Stimulated activated CD4-positive, alpha-beta T cell treated with anti-CD3 and anti-CD28 coated beads, Interleukin-1b, Interleukin-23, amount 100 ng/mL, for 48 hours (primary cell): ENCODE results near the gene DACH1.
"Not testable (repeated sequence)": the region's sequence is repeated elsewhere in the genome, so short reads cannot be mapped to it uniquely, and the experiment has no call there.

Experiments
- DNase-seq: peaks from one replicate; pipeline ENCODE4 v3.0.0-alpha.2; 2020

Gene DACH1

DNA sequence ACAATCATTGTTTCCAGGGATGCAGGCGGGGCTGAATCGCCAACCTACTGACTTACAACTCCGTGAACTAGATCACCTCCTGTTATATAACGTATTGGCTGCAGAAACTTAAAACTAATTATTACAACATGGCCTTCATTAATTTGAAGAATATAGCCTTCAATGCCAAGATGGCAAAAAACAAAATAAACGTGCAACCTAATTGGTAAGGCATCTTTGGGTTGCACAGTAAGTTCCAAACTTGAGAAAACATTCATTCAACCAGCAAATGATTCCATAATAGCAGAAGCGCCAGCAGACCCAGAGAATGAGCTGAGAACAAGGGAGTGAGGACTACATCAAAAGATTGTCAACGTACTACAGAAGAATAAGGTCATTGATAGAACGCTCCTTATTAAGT, 39.8 kb downstream of the DACH1 start:
- DNase-seq, result no peak

DNA sequence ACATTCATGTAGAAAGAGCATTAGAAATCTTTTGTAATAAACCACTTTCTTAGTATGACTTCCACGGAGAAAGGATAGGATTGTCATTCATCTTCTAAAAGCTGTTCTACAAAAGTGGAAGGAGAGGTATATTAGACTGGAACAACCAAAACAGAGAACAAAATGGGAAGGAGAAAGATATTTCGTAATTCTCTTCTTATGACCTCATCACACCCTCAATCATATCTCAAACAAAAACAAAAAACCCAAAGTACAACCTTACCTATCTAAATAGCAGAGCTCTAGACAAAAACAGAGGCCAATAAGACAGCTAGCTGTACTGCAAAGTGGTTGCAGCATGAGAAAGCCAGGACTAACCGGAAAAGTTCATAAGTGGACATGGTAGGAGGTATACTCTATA, 46.3 kb downstream of the DACH1 start:
- DNase-seq, result no peak

DNA sequence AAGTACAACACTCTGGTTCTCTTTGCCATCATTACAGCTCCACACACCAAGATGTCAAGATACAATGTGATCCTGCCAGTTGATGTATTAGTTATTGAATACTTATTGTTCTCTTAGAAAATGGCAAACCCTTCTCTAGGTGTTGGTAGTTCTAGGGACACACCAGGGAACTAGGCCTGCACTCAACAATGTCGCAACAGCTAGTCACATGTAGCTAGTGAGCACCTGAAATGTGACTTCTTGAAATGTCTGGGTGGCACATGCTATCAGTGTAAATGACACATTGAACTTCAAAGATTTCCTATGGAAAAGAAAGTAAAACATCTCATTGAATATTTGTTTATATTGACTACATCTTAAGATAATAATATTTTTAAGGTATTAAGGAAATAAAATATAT, 49.7 kb downstream of the DACH1 start:
- DNase-seq, result no peak

DNA sequence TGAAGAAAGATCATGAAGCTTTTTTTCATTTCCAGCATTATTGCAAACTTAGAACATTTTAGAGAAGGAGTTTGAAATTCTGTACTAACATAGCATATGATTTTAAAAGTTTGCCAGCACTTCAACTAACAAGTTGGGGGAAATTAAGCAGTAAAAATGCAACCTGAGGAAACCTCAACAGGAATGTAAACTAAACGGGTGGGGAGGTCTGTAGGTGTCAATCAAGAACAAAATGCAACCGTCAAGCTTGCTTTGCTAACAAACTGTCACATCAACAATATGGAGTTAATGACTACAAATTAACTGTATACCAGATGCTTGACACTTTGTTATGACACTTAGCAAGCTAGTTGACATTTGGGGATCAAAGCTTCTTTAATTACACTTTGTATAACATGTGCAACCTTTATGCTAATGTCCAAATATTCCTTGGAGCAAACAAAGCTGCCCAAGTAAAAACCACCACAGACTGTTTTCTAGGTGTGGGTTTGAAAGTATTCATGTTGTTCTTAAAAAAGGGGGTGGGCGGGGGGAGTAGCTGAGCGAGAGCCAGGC, 52.1 kb downstream of the DACH1 start:
- no peak for DNase-seq

DNA sequence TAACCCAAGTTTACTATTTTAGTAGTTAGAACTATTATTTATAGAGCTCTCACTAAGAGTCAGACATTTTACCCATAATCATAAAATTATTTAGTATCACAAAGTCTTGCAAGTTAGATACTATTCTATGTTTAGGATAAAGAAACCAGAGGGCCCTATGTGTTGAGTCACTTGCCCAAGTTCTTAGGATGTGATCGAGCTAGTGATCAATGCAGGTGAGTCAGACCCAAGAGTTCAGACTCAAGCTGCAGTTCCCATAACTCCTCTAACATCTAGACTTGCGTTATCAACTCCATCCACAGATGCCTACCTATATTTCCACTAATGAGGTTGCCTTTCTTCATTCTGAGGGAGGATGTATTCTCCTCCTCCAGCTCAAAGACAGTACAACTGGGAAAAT, 53.8 kb downstream of the DACH1 start:
- no peak for DNase-seq

DNA sequence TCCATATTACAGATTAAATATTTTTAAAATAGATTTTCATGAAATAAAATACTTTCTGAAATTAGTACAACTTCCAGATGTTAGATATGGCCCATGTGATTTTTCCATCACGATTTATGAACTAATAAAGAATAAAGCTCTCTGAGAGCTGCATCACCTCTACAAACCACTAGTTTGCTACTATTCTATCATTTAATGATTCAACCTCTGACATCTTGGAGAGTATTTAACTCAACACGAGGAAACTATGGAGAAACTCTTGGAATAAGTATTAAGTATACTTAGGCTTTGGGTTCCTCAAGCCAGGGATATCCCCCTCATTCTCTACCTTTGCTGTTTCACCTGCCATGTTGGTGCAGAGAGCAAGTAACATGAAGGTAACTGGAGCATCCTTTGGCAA, 55.7 kb downstream of the DACH1 start:
- no peak for DNase-seq

DNA sequence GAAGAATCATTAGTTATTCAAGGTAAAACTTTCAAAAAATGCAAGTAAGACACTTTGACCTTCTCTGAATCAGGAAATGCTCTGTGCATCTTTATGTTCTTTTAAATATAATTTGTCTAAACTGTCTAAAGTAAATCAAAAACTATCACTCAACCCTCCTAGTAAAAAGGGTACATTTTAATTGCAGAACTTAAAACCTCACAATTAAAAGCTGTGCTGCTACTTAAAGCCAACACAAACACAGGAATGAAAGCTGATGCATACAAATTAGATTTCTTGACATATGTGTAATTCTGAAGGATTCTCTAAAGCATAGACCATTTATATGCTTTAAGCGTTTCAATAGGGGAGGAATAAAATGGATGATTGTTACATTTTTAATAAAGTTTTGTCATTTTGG, 58.3 kb downstream of the DACH1 start:
- no peak for DNase-seq

DNA sequence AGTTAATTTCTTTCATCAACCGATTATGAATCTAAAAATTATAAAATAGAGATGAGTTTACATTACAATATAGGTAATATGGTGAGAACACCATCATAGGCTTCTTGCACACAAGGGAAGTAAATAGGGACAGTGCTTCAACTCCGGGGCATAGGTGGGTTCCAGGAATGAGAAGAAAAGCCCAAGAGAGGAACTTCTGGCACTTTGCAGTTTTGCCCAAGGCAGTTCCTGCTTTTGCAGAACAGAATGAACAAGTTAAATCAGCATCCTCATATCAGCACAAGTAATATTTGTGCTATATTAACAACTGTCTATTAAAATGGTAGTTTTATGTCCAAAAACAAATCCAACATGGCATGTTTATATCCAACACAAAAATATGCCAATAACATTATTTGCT, 60.1 kb downstream of the DACH1 start:
- no peak for DNase-seq

DNA sequence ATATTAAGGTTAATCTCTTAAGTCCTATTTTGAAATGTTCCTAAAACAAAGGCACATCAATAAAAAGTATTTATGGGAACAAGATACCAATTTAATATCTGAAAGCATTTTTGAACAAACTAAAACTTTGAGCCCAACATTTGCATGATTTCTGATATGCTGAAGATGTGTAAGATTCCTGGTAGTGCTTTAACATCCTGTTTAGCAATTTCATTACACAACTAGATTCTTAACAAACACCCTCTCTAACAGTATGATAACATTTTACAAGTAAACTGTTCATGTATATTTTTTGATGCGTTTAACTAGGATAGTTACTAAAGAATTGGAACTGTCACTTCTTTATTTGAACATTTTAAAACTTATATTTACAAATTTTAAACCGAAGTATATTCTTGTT, 63.9 kb downstream of the DACH1 start:
- DNase-seq, result no peak

DNA sequence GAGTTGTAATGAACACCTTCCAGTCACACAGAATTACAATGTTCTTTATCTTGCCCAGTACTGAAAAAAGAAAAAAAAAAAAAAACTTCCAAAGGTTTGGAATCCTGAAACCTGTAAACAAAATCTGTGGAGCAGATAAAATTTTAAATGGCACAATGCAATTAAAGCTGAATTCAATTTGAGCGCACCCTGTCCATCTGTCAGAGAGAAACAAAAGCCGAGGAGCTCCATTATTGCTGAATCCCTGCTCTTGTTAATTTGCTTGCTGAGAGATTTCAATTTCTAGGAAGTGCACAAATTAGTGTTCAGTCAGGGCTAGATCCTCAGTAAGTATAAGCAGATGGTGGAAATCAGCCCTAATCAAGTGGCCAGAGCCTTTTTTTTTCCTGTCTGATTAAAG, 65.2 kb downstream of the DACH1 start:
- no peak for DNase-seq

DNA sequence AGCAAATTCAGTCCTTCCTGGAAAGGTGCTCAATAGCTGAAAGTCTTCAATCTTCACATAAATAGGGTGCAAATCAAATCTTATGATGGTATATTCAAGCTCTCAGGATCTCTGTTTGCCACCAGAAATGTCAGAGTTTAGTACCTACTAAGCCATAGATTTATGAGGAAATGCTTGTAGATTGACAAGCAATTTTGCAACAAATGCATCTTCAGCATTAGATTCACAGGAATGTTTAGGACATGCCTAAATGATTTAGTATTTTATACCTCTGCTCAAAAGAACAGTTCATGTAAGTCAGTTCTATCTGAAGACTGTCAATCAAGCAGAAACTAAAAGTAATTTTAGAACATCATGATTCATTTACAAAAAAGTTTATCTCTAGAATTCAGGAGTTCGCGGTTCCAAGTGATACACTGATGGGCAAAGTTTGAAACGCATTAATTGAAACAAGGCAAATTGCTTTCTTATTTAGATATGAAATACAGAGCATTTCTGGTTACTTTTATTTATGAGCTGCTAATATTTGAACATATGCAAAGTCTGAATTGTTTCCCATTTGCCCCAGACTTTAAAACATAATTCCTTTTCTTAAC, 65.7 kb downstream of the DACH1 start:
- no peak for DNase-seq

DNA sequence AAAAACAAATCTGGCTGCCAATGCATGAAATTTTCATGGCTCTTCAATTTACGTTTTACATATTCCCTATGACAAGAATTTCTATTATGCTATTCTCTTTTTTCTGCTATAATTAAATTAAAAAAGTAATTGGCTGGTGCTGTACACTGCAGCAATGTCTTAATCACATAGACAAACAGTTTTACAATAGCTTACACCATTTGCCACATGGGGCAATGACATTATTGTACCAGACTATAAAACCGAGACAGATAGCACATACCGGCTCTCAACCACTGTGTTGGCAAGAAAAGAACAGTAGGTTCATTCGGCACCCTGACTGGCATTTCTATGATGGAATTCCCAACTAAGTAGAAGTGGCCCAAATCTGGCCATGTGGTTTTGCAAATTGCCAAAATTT, 67.7 kb downstream of the DACH1 start:
- no peak for DNase-seq

DNA sequence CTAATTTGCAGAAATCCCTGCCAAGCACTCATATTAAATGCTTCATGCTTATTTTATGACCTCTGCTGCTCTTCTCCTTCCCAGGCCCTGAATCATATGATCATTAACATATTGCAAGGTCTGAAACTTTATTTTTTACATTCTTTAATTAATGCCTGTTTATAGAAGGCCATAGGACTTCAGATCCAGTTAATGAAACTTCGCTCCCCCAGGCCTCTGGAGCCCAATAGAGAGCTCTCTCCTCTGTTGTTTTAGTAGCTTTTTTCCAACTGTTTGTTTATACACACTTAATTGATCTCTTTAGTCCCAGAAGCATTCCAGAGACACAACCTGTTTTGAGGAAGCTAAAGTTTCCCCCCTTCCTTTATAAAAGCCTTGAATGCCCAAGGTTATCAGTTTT, 68.3 kb downstream of the DACH1 start:
- no peak for DNase-seq

DNA sequence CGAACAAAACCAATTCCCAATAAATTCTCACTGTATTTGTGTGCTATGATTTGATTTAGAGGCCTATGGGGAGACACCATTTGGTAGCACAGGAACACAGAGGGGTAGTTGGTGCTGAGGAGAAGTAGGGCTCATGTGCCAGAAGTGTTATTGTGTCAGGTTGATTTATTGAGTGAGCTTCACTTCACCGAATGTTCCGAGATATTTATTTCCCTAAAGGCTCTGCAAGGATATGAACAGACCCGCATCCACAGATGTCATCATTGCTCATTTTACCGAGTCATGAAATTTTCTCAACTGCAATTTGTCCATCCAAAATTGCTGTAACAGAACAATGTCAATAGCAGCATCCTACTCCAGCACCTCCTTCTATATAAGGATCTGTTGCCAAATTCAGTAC, 69.5 kb downstream of the DACH1 start:
- DNase-seq, result no peak

DNA sequence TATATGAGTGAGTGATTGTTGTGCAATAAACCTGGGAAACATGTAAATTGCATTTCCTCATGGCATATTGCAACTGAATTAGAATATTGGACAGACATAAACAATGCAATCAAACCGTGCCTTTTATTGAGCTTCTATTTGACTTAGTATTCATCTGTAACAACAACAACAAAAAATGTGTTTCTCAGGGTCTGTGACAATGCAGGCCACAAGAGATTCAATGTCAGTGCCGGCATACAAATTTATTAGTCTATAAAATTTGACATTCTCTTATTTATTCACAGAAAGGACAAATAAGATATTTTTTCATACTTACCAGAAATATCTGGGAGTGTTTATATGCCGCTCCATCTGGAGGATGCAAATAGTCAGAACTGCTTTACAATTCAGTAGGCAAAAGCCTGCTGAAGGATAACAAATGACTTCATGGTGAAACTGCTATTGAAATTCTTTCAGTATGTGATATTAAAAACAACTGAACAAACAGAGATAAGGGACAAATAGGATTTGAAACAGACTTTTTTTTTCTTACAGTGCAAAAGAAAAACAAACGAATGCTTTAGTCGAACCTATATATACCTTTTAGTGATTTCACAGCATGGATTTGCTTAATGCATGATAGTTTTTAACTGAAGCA, 77.2 kb downstream of the DACH1 start:
- no peak for DNase-seq

DNA sequence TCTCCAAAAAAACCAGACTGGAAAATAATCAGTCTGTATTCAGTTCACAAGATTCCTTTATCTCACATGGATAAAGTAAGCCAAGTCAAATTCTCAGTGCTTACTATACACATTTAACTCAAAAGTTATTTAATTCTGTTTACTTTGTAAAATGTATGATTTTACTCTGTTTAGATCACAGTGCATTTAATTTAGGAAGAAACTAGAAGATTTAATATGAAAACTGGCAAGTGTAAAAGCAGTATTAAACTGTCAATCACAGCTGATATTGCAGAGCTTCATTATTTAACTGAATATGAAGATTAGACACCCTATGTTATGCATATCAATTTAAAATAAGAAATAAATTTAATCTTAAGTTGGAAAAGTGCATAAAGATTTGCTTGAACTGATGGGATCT, 78.0 kb downstream of the DACH1 start:
- DNase-seq, result no peak

DNA sequence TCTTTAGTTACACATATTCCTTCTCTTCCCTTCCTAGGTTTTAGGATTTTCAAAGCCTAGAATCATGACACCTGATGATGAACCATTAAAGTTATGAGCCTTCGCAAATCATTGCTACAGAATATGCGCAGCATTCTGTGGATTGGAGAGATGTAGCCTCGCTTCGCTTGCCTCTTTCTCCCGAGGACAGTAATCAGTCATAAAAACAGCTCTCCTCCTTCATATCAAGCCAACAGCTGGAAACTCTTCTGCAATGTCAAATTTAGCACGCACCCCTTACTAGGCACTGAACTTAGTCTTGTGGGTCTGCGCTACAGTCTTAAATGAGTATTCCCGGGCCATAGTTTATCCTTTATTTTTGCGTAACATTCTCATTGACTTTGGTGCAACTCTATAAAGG, 79.6 kb downstream of the DACH1 start:
- no peak for DNase-seq

DNA sequence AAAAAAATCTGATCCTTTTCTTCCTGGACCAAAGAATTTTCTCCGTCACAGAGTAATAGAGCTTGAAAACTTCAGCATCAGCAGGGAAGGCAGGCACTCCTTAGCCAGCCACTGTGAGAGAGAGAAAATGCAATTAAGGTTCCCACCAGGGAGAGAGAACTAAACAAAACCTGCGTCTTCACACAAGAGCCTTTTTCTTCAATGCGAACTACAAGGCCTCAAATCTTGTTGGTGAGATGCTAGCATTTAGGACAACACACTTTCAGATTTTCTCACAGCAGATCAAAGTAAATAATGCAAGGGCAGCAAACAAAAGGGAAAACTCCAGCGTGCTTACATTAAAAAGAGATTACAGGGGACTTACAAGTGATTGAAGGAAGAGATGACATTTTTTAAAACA, 80.1 kb downstream of the DACH1 start:
- no peak for DNase-seq

DNA sequence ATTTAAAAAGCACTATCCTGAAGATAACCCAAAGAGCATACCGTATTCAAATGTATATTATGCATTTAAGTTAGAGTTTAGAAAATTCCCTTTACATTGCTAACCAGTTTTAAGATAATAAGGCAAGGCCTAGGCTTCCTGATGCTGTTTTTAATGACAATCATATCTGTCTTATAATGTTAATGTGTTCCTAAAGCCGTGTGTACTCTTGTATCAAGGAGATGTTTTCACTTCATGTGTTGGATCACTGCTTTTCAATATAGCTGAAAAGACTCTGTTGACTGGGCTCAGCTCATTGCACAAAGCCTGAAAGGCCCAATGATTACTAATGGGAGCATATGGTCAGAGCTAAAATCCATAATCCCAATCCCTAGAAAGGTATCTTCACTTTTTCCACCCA, 81.6 kb downstream of the DACH1 start:
- DNase-seq, result no peak

DNA sequence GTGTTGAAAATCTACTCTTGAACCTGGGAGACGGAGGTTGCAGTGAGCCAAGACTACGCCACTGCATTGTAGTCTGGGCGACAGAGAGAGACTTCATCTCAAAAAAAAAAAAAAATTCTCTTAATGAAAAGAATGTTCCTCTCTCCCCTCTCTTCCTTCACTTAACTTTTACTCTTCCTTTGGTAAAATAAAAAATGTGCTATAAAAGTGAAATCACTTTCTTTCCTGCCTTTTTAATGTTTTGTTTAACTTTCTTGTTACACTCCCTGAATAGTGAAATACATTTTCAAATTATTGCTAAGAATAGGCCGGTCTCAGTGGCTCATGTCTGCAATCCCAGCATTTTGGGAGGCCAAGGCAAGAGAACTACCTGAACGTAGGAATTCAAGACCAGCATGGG, 86.5 kb downstream of the DACH1 start:
- no peak for DNase-seq

DNA sequence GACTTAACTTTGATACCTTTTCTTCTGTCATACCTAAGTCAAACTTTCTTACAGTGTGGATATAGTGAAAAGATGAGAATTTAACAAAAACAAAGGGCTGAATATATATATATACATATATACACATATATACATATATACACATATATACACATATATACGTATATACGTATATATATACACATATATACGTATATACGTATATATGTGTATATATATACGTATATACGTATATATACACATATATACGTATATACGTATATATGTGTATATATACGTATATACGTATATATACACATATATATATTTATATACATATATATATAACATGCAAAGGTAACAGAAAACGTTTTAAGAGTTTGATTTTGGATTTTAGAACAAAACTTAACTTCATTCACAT, 88.0 kb downstream of the DACH1 start:
- DNase-seq, result not testable (repeated sequence)

DNA sequence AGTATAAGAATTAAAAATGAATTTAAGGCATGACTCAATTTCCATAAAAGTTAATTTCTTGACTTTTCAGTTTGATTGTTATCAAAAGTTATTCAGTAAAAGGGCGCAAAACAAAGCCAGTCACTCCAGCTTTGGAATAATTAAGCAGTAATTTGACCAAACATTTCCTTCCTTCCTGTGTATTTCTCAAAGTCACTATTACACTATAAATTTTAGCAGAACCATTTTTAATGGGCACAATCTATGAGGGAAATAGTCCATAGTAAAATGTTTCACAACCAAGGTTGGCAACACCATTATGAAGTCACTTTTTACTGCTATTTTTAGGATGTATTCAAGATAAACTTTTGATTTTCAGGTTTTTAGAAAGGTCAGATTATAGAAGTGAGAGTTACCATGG, 91.0 kb downstream of the DACH1 start:
- no peak for DNase-seq

DNA sequence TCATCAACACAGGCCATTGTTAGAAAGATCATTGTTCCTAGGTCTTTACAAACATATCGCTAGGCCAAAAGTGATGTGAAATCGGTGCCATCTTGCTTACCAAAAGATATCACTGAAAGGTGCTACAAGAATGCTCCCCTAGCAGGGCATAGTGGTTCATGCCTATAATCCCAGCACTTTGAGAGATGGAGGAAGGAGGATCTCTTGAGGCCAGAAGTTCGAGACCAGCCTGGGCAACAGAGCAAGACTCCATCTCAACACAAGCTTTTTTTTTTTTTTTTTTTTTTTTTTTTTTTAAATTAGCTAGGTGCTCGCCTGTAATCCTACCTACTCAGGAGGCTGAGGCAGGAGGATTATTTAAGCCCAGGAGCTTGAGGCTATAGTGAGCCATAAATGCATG, 92.1 kb downstream of the DACH1 start:
- no peak for DNase-seq

DNA sequence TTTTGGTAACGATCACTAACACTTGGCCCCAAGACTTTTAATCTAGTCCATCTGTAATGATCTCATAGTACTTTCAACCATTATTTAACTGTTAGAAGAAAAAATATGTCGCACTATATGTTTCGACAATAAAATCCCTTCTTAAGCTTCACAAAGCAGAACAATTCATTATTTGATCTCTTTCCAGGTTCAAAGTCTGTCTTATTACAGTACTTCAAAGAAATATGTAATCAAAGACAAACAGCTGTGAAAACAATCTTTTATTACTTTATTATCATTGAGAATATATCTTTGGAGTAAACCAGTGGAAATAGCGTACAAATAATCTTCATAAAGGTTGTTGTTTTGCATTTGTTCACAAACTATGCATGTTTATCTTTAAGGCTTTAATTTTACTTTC, 93.5 kb downstream of the DACH1 start:
- no peak for DNase-seq

DNA sequence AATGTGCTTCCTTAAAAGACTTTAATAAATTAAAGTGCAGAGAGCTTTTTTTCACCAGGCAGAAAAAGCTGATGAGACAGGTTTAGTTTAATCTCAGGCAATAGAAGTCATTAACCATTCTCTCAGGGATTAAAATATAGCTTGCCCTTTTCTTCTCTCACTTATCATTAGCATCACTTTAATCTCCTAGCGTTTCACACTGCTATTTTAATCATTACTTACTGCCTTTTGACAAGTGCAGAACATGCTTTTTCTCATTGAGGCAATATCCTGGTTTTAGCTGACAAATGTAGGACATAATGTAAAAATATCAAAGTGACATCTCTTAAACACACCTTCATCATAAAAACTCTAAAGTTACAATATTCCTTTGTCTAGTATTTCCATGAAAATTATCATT, 94.6 kb downstream of the DACH1 start:
- no peak for DNase-seq
